T47D (cell line): ENCODE data around the gene TLR4.
A peak's percentile ranks its signal among the peaks of the same experiment; 100 is the strongest.

Experiments
- DNase-seq, 2 experiments: peaks; one replicate each; pipeline versions ENCODE4 v3.0.0 to v3.0.0-alpha.2; 2011 to 2012; ENCODE audit warnings: low read depth in 1 of 2, low spot score in 1 of 2
- JUND ChIP-seq: IDR thresholded peaks from 2 replicates; pipeline ENCODE4 v1.6.1; 2012; ENCODE audit warnings: low read depth
- in situ Hi-C: cut with HindIII; loops from 2 replicates; pipeline ENCODE4 v1.10.0; 2016; ENCODE audit warnings: low sequenced_read_pairs, low pct_unique_long_range_greater_than_20kb

The TLR4 gene

GRCh38 chr9:117691367-117691766 lies 12.8 kb upstream of the TLR4 start:
- no peak for TF ChIP-seq JUND
- no peak for DNase-seq
- in situ Hi-C loops = no loop called here

- in situ Hi-C loops = no loop called here
- no peak for DNase-seq
- TF ChIP-seq JUND = no peak
Measured at GRCh38 chr9:117696154-117696553, 8.0 kb upstream of the TLR4 start.

- in situ Hi-C loops = no loop called here
- TF ChIP-seq JUND = no peak
- DNase-seq = no peak
Measured at GRCh38 chr9:117697046-117697445, 7.2 kb upstream of the TLR4 start.

- in situ Hi-C loops = no loop called here
- no peak for DNase-seq
- TF ChIP-seq JUND = no peak
Measured at GRCh38 chr9:117703537-117703936, 666 bp upstream of the TLR4 start.

- no peak for DNase-seq
- TF ChIP-seq JUND = no peak
- in situ Hi-C loops = no loop called here
Measured at GRCh38 chr9:117704597-117704996, 394 bp downstream of the TLR4 start.

GRCh38 chr9:117705386-117705785 lies 1.2 kb downstream of the TLR4 start:
- TF ChIP-seq JUND = no peak

GRCh38 chr9:117706421-117707116 lies 2.4 kb downstream of the TLR4 start:
- in situ Hi-C loops = no loop called here
- TF ChIP-seq JUND = no peak
- DNase-seq = peak in 1 of 2 experiments; percentile 6

More at GRCh38 chr9:117705386-117705785, 1.2 kb downstream of the TLR4 start:
- DNase-seq = no peak
- in situ Hi-C loops = no loop called here

- TF ChIP-seq JUND = no peak
- in situ Hi-C loops = no loop called here
- no peak for DNase-seq
Measured at GRCh38 chr9:117707561-117707960, 3.4 kb downstream of the TLR4 start.

GRCh38 chr9:117709936-117710335 lies 5.7 kb downstream of the TLR4 start:
- TF ChIP-seq JUND = no peak
- in situ Hi-C loops = no loop called here
- no peak for DNase-seq

GRCh38 chr9:117714282-117714681 lies 10.1 kb downstream of the TLR4 start:
- DNase-seq = no peak
- in situ Hi-C loops = no loop called here
- no peak for TF ChIP-seq JUND

GRCh38 chr9:117715411-117715989 lies 11.3 kb downstream of the TLR4 start:
- in situ Hi-C loops = no loop called here
- no peak for TF ChIP-seq JUND
- DNase-seq = no peak

GRCh38 chr9:117718085-117718484 lies 13.9 kb downstream of the TLR4 start:
- DNase-seq = no peak
- TF ChIP-seq JUND = no peak
- in situ Hi-C loops = no loop called here

- no peak for TF ChIP-seq JUND
- in situ Hi-C loops = no loop called here
- DNase-seq = no peak
Measured at GRCh38 chr9:117718701-117719100, 14.5 kb downstream of the TLR4 start.
